Activated CD8-positive, alpha-beta memory T cell treated with anti-CD3 and anti-CD28 coated beads, Interleukin-2, amount 50 U/mL, for 24 hours (primary cell): ENCODE measurements around the gene PTAR1.

Experiments
- DNase-seq: peaks from one replicate; pipeline ENCODE4 v3.0.0-alpha.2; 2020; ENCODE audit errors: extremely low read depth

The PTAR1 gene

DNA sequence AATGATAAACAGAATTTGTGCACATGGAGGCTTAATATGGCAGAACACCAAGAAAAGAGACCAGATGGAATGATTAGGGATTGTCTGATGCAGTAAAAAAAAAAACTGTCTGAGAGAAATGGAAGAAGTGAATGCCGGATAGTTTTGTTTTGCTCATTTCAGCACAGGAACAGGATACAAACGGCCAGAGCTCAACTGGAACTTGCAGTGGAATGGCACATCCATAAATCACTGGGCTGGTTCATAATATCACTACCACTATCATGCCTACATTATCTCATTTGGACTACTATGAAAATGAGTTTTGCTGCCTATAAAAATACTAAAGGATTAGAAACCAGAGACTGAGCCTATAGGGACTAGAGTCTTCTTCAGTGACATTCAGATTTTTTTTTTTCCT, 9.7 kb downstream of the PTAR1 start:
- DNase-seq, result no peak

DNA sequence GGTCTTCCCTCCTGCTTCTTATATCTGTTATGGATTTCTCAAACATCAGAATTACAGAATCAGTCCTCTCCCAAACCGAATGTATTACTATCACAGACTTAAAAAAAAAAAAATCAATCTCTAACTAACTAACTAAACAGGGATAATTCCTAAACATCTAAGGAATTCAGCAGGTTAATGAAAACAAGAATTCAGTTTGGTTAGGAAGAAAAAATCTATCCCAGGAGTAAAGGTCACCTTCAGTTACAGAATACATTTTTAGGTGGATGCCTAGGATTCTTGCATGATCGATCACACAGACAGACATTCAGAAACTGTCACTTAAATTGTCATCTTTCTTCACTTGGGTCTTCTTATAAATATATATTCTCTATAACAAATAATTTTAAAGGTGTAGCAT, 11.5 kb downstream of the PTAR1 start:
- no peak for DNase-seq

DNA sequence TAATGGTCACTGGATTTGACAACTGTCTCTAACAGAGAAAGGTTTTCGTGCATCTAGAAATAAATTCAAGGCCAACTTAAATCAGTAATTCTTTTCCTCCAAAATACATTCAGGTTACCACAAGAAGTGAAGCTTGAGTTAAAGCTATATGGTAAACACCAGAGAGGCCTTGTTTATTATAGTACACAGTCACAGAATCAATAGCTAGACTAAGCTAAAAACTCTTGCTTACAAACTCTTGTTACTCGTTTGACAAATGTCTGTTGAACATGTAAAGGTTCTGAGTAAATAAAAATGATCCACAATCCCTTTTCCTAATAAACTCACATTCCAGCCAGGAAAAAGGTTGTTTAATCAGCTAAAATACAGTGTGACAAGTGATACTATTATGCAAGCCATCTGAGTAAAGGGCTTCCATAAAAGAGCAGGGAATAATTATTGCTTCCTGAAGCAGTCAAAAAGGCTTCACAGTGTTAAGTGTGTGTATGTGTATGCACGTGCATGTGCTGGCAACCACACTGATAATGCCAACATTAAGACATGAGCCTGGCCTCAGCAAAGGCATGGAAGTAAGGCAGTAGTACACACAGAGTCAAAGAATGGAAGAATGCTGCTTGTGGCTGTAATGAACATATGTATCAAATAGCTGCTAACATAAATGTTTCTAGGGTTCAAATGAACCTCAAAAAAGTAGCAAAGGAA, 12.8 kb downstream of the PTAR1 start:
- no peak for DNase-seq

DNA sequence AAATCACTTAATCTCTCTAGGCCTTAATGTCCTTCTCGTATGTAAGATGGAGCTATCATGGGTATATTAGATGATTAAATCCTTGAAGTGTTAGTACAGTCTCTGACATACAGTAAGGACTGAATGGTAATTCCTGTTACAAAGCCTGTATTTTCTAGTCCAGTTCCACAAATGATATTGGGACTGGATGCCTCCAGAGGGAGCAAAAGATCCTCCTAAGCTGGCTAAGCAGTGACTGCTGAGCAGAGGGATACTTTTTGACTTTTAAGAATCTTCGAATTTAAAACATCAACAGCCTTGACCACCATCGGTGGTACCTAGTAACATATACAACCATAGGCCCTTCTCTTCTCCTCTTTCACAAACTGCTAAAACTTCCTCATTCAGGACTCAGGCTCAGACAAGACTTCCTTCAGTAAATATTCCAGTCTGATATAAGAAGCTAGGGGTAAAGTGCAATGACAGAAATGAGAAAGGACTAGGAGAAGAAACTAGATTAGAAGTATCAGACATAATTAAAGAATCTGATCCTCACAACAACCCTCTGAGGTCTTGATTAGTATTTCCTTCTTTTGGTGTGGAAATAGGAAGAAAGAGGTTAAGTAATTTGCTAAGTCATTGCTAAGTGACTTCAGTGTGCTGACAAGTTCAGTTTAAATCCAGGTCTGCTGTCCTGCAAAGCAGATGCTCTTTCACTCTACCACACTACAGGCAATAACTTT, 13.9 kb downstream of the PTAR1 start:
- no peak for DNase-seq

DNA sequence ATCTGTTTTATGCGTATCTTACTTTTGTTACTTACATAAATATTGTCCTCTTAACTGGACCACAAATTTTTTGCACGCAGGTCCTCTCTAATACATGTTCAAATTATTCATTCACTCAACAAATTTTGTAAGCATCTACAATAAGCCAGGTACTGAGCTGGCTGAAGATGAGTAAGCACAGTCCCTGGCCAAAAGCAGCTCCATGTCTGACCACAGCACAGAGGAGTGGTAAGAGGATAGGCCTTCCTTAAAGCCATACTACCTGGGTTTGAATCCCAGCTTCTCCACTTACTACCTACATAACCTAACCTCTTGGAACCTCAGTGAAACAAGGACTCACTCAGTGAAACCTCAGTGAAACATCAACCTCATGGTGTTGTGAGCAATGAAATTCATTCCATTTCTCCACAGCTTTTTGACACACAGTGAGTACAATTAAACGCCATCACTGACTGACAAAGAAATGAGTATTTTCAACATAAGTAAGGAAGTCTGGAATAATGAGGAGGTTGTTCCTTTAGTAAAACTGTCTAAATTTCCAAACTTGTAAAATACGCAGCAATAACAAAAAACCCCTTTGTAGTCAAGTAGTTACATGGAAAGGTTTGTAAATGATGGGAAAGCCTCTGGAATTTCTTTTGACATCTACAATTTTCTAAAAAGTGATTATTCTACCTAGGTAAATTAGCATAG, 15.0 kb downstream of the PTAR1 start:
- DNase-seq, result no peak

DNA sequence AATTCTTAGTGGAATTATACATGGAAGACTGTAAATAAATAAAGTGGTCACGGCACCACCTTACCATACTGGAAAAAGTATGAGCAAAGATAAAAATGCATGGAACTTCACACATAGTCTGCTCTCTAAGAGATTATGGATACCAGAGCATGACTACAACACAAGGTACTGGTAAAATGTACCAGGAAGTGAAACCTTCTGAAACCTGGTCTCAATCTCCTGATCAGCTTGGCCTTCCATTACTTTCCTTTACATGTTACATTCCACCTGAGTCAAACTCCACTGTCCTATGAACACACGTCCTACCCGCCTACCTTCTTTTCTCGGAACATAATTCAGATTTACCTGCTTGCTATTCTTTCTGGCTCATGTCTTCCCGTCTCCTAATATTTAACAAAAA, 15.9 kb downstream of the PTAR1 start:
- no peak for DNase-seq

DNA sequence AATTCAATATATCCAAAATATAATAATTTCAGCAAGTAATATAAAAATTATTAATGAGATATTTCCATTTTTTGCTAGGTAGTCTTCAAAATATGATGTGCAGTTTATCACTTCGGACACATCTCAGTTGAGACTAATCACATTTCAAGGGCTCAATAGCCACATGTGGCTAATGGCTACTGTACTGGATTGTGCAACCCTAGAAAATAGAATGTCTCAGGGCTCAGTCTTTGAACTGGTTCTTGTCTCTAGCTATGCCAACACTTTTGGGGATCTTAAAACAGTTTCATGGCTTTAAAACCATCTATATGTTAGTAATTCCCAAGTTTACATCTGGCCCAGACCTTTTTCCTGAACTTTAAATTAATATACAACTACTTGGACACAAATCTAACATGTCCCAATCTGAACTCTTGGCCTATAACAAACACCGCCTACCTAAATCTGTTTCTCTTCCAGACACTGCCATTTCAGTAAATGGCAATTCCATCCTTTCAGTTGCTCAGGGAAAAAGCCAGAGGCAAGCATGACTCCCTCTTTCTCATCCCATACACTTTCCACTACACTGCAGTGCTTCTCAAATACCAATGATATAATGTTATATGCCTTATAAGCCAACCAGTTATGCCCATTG, 18.8 kb downstream of the PTAR1 start:
- DNase-seq, result no peak

DNA sequence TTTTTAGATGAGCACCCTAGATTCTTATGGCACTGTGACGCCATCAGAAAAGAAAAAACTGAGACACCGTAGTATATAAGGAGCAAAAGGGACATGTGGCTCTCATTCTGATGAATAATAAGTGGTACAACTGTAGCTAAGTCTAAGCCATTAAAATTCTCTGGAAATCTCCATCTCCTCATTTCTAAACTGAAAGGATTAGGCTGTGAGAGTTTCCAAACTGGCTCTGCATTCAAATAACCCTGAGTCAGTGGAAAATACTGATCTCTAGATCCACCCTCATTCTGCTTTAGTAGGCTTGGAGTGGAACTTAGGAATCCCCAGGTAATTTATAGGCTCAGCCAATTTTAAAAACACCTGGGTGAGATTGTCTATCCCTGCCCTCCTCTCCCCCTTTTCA, 28.5 kb downstream of the PTAR1 start:
- DNase-seq, result no peak

DNA sequence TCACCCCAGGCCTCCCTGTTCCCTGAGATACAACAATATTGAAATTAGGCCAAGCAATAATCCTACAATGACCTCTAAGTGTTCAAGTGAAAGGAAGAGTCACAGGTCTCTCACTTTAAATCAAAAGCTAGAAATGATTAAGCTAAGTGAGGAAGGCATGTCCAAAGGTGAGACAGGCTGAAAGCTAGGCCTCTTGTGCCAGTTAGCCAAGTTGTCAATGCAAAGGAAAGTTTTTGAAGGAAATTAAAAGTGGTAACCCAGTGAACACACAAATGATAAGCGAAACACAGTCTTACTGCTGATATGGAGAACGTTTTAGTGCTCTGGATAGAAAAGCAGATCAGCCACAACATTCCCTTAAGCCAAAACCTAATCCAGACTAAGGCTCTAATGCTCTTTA, 39.8 kb downstream of the PTAR1 start:
- DNase-seq, result no peak

DNA sequence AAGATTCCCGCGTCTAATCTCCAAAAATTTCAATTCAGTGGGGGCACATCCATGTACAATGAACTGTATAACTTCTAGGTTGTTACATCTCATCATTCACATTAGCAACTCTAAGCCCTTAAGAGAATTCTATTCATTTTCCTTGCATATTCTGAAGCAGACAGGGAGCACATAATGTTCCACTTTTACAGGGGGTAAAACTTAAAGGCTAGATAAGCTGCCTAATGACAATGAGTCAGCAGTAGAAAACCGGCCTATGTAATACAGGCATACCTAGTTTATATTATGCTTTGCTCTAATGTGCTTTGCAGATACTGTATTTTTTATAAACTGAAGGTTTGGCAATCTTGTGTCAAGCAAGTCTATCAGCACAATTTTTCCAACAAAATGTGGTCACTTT, 40.4 kb downstream of the PTAR1 start:
- DNase-seq, result no peak

DNA sequence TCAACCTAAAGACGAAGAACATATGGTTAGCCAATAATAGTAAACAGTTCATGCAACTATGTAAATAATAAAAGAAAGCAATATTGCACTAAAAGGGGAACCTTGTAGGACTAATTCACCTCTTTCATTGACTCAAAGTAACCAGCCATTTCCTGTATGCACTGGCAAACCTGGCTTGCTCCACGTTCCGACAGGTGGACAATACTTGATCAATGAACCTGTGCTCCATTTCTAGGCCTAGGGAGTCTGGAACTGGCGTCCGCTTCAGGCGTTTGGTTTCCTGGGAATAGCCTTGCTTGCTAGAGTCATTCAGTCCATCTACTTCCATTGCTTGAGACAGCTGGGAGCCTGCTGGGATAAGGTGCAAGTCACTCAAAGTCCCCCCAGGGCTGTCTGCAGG, 41.6 kb downstream of the PTAR1 start:
- DNase-seq, result no peak

DNA sequence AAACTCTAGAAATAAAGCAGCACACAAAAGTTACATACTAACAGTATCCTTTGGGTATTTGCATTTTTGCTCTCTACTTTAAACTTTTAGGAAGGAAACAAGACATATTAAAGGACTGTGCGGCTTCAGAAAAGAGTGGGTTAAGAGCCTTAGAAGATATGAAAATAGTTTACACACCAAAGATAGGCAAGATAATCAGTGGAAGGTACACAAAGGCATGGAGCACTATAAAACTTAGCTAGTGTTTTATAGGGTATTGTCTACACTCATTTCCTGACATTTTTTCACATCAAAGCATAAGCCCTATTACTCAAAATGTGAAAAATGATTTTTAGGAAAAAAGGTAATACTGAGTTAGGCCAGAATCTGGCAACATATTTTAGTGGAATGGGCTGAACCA, 44.0 kb downstream of the PTAR1 start:
- DNase-seq, result no peak

DNA sequence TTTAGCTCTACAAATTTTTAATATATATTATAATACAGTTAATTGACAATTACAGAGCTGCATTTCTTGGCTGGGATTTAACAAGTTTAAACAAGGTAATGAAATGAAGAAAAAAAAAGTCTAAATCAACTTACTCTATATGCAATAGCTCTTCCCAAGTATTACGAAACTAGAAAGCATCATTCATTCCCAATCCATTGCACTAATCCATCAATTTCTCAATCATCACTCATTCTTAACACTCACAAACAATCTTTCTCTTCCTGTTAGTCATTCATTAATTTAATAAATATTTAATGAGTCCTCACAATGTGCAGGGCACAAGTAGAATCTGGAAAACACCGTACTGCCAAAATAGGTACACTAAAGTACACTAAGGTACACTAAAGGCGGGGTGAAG, 44.7 kb downstream of the PTAR1 start:
- DNase-seq, result no peak

DNA sequence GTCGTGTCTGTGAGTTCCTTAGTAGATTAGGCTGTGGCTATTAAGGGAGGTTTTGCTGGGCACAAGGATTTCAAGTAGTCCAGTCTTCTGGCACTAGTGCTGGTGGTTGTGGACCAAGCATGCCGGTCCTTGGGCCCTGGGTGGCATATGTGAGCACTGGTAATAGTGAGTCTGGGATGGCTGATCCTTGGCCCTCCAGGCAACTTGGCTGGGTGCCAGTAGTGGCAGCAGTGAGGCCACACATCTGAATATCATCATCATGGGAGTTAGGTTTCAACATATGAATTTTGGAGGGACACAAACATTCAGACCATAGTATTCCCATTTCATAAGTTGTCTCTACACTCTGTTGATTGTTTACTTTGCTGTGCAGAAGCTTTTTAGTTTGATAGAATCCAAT, 62.3 kb downstream of the PTAR1 start:
- no peak for DNase-seq

DNA sequence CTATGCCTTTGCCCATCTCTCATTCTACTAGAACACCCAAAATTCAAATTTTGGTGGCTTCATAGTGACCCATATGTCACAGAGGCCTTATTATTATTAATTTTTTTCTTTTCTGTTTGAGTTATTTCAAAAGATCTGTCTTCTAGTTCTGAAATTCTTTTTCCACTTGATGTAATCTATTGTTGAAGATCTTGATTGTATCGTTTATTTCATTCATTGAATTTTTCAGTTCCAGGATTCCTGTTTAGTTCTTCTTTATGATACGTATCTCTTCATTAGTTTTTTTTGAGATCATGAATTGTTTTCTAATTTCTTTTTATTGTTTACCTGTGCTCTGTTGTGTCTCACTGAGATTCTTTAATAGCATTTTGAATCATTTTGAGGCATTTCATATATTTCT, 63.0 kb downstream of the PTAR1 start:
- no peak for DNase-seq

DNA sequence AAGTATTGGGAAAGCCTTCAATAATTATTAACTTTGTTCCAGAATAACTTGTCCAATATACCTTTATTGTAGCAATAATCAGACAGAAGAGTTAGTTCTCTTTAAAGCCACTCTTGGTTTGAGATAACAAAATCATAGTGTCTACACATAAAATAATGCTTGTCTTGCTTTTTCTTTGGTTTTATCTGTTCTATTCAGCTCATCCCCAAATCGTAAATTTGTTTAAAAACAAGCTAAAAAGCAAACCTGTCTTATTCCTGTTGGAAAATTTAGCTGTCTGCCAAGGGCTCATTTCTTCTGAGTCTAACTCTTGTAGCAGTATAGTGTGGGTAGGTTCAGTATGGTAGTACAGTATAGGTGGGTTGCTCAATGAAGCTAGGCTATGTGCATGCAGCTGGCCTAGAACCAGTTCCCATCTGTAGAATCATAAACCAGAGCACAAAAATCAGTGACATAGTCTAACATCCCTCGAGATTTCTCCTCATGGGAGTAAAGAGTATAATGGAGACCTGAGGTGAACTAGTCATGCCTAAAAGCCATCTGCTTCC, 69.7 kb downstream of the PTAR1 start:
- no peak for DNase-seq

DNA sequence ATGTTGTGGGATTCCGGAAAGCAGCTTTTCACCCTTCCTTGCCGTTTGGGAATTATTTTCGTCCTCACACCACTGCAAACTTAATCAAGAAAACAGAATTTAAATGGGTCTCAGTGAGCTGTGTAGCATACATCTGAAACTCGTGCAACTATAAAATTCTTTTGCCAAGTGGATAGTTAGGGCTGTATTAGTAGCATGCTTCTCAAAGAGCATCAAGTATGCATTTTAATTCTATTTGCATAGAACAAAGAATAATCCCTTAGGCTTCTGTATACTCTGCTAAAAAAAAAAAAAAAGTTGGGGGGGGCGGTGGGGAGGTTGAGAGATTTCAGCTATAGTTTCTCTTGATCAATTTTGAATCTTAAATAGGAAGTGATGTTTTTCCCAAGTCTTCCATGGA, 75.9 kb downstream of the PTAR1 start:
- DNase-seq, result no peak

DNA sequence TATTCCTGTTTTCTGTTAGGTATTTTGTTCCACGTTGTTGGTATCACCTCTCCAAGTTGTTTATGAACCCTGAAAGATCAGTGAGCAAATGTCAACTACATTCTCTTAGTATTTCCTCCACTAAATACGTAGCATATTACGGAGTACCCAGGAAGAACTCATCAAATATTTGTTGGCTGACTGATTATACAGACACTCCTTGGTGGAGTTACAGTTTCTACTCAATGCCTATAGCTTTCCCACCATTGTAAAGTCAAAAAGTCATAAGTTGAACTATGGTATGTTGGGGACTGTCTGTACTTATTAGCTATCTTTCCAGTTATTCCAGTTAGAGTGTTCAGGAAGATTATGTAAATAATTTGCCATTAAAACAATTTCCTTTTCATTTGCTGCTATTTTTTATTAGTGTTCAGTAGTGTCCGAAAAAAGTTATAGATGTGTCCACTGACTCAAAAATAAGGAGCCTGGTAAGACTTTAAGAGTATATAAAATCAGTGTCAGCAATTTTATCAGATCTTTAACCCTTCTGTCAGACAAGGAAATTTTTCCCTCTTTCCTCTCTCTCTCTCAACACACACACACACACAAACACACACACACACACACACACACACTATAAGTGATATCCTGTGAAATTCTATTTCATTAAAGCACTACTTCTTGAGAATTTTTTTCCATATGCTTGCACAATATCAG, 80.8 kb downstream of the PTAR1 start:
- DNase-seq, result no peak

DNA sequence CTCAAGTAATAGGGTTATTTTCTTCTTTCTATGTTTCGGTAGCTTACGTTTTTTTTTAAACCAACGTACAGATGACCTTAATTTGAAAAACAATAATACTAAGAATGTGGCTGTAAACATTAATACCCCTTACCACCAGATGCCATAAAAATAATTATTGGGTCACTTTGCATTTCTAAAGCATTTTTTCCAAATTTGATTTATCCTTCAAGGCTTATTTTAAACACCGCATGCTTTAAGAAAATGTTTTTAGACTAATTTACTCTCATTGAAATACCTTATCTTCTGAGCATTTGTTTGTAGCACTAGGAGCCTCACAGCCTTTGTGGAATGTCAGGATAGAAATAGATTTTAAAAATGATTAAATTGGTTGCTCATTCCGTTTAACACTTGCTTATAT, 81.9 kb downstream of the PTAR1 start:
- DNase-seq, result no peak

DNA sequence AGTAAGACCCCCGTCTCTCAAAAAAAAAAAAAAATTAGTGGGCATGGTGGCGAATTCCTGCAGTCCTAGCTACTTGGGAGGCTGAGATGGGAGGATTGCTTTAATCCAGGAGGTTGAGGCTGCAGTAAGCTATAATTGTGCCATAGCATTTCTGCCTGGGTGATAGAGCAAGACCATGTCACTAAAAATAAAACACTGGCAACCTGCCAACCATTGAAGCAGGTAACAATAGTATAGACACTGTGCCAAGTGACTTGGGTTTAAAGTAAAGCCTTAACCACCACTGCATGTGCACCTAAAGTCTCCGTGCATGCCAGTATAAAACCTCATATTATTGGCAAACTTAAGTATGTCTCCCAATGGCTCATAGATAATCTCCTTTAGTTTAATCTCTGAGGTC, 84.2 kb downstream of the PTAR1 start:
- no peak for DNase-seq

DNA sequence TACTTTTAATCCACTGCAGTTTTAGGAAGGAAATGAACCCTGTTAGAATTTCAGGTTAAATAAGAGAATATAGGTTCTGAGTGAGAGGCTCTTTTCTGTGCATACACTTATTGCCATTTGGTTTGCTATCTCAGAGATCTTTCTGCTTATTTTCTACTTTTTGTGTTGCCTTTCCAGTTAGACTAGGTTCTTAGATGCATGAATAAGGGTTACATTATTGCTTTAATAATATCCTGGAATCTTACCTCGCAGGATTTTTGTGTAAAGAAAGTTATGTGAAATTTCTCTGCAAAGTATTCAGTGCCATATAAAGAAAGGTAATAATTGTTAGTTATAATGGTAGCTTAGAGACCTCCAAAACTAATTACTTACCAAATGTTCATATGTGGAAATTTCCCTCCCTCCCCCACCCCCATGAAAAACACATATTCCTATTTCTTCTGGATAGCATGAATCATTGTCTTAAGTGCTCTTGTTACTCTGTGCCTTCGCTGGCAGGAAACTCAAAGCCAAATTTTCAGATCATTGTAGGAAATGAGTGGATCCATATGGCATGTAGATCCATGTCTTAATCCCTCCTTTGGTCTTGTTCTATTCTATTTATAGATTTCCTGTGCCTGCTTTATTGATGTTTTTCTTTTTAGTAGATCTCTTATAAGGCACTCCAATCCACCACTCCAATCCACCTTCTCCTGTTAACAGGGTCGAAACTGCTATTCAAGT, 84.9 kb downstream of the PTAR1 start:
- no peak for DNase-seq
